ENCODE data around the gene RNASE1.
A peak's percentile ranks its signal among the peaks of the same experiment; 100 is the strongest.
"Not testable (repeated sequence)": the region's sequence is repeated elsewhere in the genome, so short reads cannot be mapped to it uniquely, and the experiment has no call there.

Gene RNASE1

DNA sequence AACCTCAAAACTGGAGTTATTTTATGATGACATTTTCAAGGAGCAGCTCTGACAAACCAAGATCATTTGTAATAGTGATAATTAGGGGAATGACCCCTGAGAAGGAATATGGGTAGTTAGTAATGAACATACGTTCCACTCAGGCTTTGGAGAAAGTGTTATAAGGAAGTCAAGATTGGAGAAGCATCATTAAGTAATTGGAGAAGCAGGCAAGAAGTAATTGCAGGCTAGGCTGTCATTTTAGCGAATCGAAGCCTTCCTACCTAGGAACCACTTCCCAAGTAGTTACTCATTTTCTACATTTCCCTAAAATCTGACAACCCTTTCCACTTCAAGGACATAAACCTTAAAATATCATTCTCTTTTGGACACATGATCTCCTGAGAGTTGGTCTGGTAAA, 33.2 kb downstream of the RNASE1 start:
- DNase-seq: no peak

DNA sequence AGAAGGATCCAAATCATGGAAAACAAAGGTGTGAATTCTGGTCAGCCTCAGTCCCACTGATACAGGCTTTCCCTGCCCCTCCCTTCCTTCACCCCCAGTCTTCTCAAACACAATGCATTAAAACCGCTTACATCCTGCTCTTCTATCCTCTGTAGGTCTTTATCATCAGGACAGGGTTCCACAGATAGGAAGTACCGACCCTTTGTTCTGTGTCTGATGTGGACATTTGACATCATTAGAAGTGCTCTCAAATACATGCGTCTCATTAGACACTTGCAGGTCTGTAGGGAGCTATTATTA, 34.1 kb downstream of the RNASE1 start:
- DNase-seq: no peak

DNA sequence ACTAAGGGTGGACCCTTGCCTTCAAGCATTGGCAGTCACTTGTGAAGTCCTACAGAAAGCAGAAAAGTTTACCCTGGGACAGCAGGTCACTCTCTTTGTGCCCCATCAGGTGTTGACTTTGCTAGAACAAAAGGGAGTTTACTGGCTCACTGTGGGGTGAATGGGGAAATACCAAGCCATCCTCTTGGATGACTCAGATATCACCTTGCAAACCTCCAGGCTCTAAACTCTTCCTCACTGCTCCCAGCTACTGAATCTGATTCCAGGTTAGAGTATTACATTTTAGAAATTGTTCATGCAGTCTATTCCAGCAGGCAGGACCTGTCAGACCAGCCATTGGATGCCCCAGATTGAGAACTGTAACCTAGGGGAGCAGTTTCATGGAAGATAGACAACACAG, 41.7 kb downstream of the RNASE1 start:
- DNase-seq: no peak

DNA sequence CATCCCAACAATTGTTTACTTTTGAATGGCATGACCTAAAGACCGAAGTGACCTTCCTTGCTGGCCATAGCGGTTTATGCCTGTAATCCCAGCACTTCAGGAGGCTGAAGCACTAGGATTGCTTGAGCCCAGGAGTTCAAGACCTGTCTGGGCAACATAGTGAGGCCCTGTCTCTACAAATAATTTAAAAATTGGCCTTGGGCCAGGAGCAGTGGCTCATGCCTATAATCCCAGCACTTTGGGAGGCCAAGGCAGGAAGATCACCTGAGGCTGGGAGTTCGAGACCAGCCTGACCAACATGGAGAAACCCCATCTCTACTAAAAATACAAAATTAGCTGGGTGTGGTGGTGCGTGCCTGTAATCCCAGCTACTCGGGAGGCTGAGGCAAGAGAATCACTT, 43.2 kb downstream of the RNASE1 start:
- not testable (repeated sequence) for DNase-seq

DNA sequence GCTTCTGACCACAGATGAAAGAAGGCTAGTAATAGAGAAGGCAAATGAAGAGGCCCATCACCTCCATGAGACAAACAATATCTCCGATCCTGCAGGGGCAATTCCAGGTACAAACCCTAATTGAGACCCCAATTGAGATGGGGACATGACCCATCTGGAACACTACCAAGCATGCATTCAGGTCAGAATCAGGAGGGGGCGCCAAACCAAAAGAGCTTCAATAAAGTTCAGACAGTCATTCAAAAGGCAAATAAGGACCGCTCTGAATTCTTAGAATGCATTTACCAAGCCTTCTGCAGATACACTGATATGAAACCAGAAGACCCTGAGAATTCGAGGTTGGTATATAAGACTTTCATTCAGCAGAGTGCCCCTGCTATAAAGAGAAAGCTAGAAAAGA, 44.7 kb downstream of the RNASE1 start:
- DNase-seq: no peak

DNA sequence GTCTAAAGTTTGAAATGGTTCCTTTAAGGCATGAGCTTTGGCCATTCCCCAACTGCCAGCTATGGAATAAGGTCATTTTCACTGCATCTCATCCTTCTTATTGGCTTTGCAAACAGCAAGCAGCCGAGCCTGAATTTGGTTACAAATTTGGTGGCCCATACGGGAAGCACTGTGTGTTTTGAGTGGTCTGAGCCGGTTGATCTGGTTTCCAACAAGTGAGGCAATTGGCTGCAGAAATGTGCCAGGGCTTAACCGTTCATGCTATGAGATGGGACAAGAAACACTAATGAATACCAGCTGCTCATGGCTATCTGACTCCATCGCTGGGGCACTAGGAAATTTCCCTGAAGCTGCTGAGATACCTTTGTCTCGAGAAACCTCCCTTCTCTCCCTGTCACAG, 47.6 kb downstream of the RNASE1 start:
- no peak for DNase-seq

DNA sequence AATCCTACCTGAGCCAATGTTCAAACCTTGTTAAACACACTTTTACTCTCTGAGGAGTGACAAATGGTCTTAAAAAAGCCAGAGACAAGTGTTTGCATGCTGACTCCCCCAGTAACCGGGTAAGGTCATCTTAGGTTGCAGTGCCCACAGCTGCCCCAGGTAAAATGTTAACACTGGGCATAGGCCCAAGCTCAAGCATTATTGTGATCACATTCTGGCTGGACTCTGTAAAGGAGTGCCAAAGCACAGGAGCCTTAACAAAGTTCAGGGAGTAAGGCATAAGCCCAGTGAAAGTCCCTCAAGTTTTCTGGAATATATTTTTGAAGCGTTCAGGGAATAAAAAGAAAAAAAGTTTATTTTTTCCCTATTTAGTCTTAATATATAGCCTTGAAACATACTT, 48.3 kb downstream of the RNASE1 start:
- DNase-seq: no peak

DNA sequence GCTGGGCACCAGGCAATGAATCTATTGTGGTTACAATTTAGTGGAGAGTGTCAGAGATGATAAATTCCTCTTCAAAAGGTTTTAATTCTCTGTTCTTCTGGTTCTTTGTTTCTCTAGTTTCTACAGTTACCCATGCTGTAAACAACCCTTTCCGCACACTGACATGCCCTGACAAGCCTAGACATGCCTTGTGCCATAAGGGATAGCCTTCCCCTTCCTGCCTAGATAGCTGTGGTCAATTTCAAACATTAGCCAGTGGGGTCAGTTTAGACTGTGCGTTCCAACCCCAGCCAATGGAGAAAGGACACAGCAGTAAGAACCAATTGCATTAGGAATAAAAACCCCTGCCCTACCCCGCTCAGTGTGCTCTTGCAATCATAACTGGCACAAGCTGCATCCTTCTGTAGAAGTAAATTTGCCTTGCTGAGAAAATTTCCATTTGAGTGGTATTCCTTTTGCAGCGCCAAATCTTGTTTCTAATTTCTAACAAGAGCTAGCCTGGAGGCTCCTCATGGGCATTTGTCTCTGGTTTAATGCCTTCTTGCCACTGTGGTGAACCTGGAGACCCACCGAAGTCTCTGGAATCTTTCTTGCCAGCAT, 50.6 kb downstream of the RNASE1 start:
- DNase-seq: peak; percentile 16
